H9 (cell line): ENCODE measurements around the gene SLC25A19. TPM values are rescaled to one million over a fixed set of nuclear protein-coding genes. Genes with fewer than 3 reads are reported as not detected.

Source experiments
- DNase-seq: peaks from one replicate; pipeline ENCODE4 v3.0.0-alpha.2; 2017
- H2AFZ ChIP-seq: one replicate; pipeline ENCODE4 v1.6.1; 2013; ENCODE audit warnings: mild to moderate bottlenecking, low read length, control low read depth, moderate library complexity
- H2AK5ac ChIP-seq: 2 replicates; pipeline ENCODE4 v1.6.1; 2013; ENCODE audit warnings: low read length, control low read depth, mixed read lengths; ENCODE audit not compliant: insufficient read length
- H2BK120ac ChIP-seq: one replicate; pipeline ENCODE4 v1.6.1; 2013; ENCODE audit warnings: low read depth, mild to moderate bottlenecking, low read length, control low read depth, inconsistent platforms; ENCODE audit not compliant: poor library complexity, severe bottlenecking
- H2BK12ac ChIP-seq: 2 replicates; pipeline ENCODE4 v1.6.1; 2013; ENCODE audit warnings: low read length, control low read depth, mixed read lengths, low read depth; ENCODE audit not compliant: insufficient read length
- H2BK15ac ChIP-seq: 2 replicates; pipeline ENCODE4 v1.6.1; 2013; ENCODE audit warnings: low read depth, low read length, control low read depth
- H2BK20ac ChIP-seq: one replicate; pipeline ENCODE4 v1.6.1; 2013; ENCODE audit warnings: low read depth, mild to moderate bottlenecking, low read length, control low read depth, inconsistent platforms; ENCODE audit not compliant: poor library complexity, severe bottlenecking
- H2BK5ac ChIP-seq: 2 replicates; pipeline ENCODE4 v1.6.1; 2013; ENCODE audit warnings: low read length, control low read depth, mixed read lengths; ENCODE audit not compliant: insufficient read length
- H3K14ac ChIP-seq: 2 replicates; pipeline ENCODE4 v1.6.1; 2013; ENCODE audit warnings: low read length, control low read depth; ENCODE audit not compliant: insufficient read depth
- H3K18ac ChIP-seq: 2 replicates; pipeline ENCODE4 v1.6.1; 2013; ENCODE audit warnings: low read depth, mild to moderate bottlenecking, mixed read lengths, low read length, control low read depth; ENCODE audit not compliant: insufficient read length
- H3K23ac ChIP-seq: 2 replicates; pipeline ENCODE4 v1.6.1; 2013; ENCODE audit warnings: low read length, control low read depth, mixed read lengths, low read depth; ENCODE audit not compliant: insufficient read length
- H3K23me2 ChIP-seq: 2 replicates; pipeline ENCODE4 v1.6.1; 2013; ENCODE audit warnings: low read depth, mild to moderate bottlenecking, mixed read lengths, low read length, control low read depth; ENCODE audit not compliant: insufficient read length, poor library complexity, severe bottlenecking
- H3K27ac ChIP-seq: 2 replicates; pipeline ENCODE4 v1.5.1; 2013; ENCODE audit warnings: low read length, control low read depth, mixed read lengths, low read depth; ENCODE audit not compliant: insufficient read length
- H3K27me3 ChIP-seq: 2 replicates; pipeline ENCODE4 v1.6.1; 2013; ENCODE audit warnings: low read length, control low read depth, inconsistent platforms; ENCODE audit not compliant: insufficient read depth
- H3K4ac ChIP-seq: 2 replicates; pipeline ENCODE4 v1.6.1; 2013; ENCODE audit warnings: low read depth, mild to moderate bottlenecking, control low read depth, inconsistent platforms, low read length, moderate library complexity
- H3K4me1 ChIP-seq: 2 replicates; pipeline ENCODE4 v1.6.1; 2013; ENCODE audit warnings: low read length, control low read depth, inconsistent platforms; ENCODE audit not compliant: insufficient read depth
- H3K4me2 ChIP-seq: 2 replicates; pipeline ENCODE4 v1.6.1; 2013; ENCODE audit warnings: low read length, control low read depth, mixed read lengths; ENCODE audit not compliant: insufficient read length, insufficient read depth
- H3K56ac ChIP-seq: 2 replicates; pipeline ENCODE4 v1.6.1; 2013; ENCODE audit warnings: low read depth, mild to moderate bottlenecking, mixed read lengths, low read length, control low read depth; ENCODE audit not compliant: insufficient read length
- H3K79me1 ChIP-seq: 2 replicates; pipeline ENCODE4 v1.6.1; 2013; ENCODE audit warnings: low read depth, mild to moderate bottlenecking, moderate library complexity, low read length, control low read depth, inconsistent platforms; ENCODE audit not compliant: insufficient read depth, poor library complexity, severe bottlenecking
- H3K79me2 ChIP-seq: 2 replicates; pipeline ENCODE4 v1.6.1; 2013; ENCODE audit warnings: low read length, control low read depth, inconsistent platforms; ENCODE audit not compliant: insufficient read depth
- H3K9ac ChIP-seq: 2 replicates; pipeline ENCODE4 v1.6.1; 2013; ENCODE audit warnings: low read length, control low read depth, mixed read lengths; ENCODE audit not compliant: insufficient read length; ENCODE audit errors: extremely low read depth
- H3K9me3 ChIP-seq: one replicate; pipeline ENCODE4 v1.6.1; 2013; ENCODE audit warnings: low read depth, low read length, inconsistent platforms; ENCODE audit not compliant: control insufficient read depth
- H3T11ph ChIP-seq: one replicate; pipeline ENCODE4 v1.6.1; 2013; ENCODE audit warnings: mild to moderate bottlenecking, low read length, control low read depth, inconsistent platforms
- H4K20me1 ChIP-seq: one replicate; pipeline ENCODE4 v1.6.1; 2013; ENCODE audit not compliant: control insufficient read depth, insufficient read length, insufficient read depth
- H4K5ac ChIP-seq: 2 replicates; pipeline ENCODE4 v1.6.1; 2013; ENCODE audit warnings: low read depth, mild to moderate bottlenecking, mixed read lengths, low read length, control low read depth; ENCODE audit not compliant: insufficient read length
- H4K8ac ChIP-seq: replicated peaks from 2 replicates; pipeline ENCODE4 v1.6.1; 2013; ENCODE audit warnings: low read length, control low read depth, mixed read lengths, low read depth; ENCODE audit not compliant: insufficient read length
- H4K91ac ChIP-seq: 2 replicates; pipeline ENCODE4 v1.6.1; 2013; ENCODE audit warnings: low read depth, mild to moderate bottlenecking, moderate library complexity, mixed read lengths, low read length, control low read depth; ENCODE audit not compliant: insufficient read length
- H3K27ac Mint-ChIP-seq, 3 experiments: 2 replicates in 2 of 3; 3 replicates in 1 of 3; pipeline ENCODE4 v1.8.0; 2020 to 2021; ENCODE audit warnings: mixed read lengths in 3 of 3, mild to moderate bottlenecking in 1 of 3, moderate library complexity in 1 of 3
- H3K27me3 Mint-ChIP-seq: 2 replicates; pipeline ENCODE4 v1.8.0; 2021; ENCODE audit warnings: low read depth, mild to moderate bottlenecking, moderate library complexity, mixed read lengths
- H3K36me3 Mint-ChIP-seq, 3 experiments: 2 replicates in 2 of 3; 3 replicates in 1 of 3; pipeline ENCODE4 v1.8.0; 2020 to 2021; ENCODE audit warnings: low read depth in 3 of 3, mixed read lengths in 3 of 3; ENCODE audit not compliant: insufficient read depth in 1 of 3
- H3K4me1 Mint-ChIP-seq, 2 experiments: 2 replicates each; pipeline ENCODE4 v1.8.0; 2020; ENCODE audit warnings: mixed read lengths in 2 of 2
- H3K4me3 Mint-ChIP-seq, 2 experiments: 2 replicates in 1 of 2; 3 replicates in 1 of 2; pipeline ENCODE4 v1.8.0; 2020 to 2021; ENCODE audit warnings: mild to moderate bottlenecking in 2 of 2, mixed read lengths in 2 of 2, moderate library complexity in 1 of 2
- H3K9me3 Mint-ChIP-seq, 2 experiments: 2 replicates in 1 of 2; 3 replicates in 1 of 2; pipeline ENCODE4 v1.8.0; 2020; ENCODE audit warnings: mild to moderate bottlenecking in 2 of 2, mixed read lengths in 2 of 2, moderate library complexity in 1 of 2
- WGBS: extraction: QIAGEN DNeasy Blood & Tissue Kit; methylation state at CpG from one replicate; pipeline ENCODE4 v1.1.7; 2013; ENCODE audit warnings: missing lambda C conversion rate, low lambda C conversion rate, mixed read lengths; ENCODE audit not compliant: insufficient read length; ENCODE audit errors: extremely low coverage; 5-methylcytosine and 5-hydroxymethylcytosine counted together
- total RNA-seq: library from RNA; stranded (reverse); gene quantifications from 2 replicates; pipeline ENCODE4 v1.2.1, GENCODE V29; 2021
- TF ChIP-seq, protein P1 (sequence below): fragments of 200-600 bp; sonication (generic); conservative IDR thresholded peaks from 3 replicates; pipeline ENCODE4 v1.8.0; 2021; ENCODE audit warnings: antibody characterized with exemption, mild to moderate bottlenecking

Gene SLC25A19
- total RNA-seq, 1 experiment from 2014 or later: 24.2 TPM

DNA sequence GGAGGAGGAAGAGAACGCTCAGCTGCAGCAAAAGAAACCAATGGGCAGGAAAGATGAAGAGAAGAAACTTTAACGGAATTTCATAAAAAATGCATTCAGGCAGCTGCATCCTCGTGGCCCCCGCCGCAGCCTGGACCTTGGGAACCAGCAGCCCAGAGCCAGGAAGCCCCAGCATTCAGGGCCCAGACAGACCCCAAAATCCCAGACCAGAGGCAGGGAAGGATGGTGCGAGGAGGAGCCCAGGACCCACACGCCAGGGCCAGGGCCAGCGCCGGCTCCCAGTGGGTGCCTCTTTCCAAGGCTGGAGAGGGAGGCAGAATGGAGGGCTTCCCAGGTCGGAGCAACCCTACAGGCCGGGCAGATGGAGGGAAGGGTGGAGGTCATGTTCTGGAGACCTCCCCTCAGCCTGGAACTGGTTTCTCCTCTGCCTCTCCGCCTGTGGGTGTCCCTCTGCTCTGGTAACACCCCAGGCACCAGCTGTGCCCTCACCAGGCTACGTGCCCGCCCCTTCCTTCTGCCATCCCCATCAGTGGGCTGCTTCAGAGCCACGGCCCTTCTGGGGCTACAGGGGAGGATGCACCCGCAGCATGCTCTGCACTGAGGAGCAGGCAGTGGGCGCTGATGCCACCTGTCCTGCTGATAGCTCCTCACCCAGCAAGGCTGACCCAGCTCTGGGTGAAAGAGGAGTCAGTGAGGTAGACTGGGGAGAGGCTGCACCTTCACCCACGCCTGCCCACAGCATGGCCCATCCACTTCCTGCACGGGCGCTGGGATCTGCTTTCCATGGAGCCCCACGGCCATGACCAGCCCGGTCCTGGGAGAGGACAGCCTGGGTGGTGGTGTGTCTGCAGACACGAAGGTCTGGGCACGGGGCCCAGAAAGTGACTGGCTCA is 17.0 kb downstream of the SLC25A19 start:
- no peaks in the 10 kb centered on the region for H3K79me2 ChIP-seq
- no peak overlapping the region for H3K23ac ChIP-seq
- H2AK5ac ChIP-seq: no peak overlapping the region
- no peak overlapping the region for H3K14ac ChIP-seq
- no peaks in the 10 kb centered on the region for H3K9me3 ChIP-seq
- H2AFZ ChIP-seq: no peak overlapping the region
- H3K9me3 Mint-ChIP-seq: no peaks in the 10 kb centered on the region
- H3K27ac Mint-ChIP-seq: no peak overlapping the region
- no peaks in the 10 kb centered on the region for H4K20me1 ChIP-seq
- H3T11ph ChIP-seq: no peak overlapping the region
- H4K5ac ChIP-seq: no peak overlapping the region
- H2BK15ac ChIP-seq: no peak overlapping the region
- peak; percentile 52 for DNase-seq
- H3K18ac ChIP-seq: no peak overlapping the region
- H2BK20ac ChIP-seq: no peak overlapping the region
- peaks cover 22% of the 10 kb centered on the region for H3K23me2 ChIP-seq
- peak overlapping the region; percentile 27 for H3K9ac ChIP-seq
- H3K4me3 Mint-ChIP-seq: peak overlapping the region; percentile 72 to 83
- H4K8ac ChIP-seq: no peak overlapping the region
- H2BK120ac ChIP-seq: no peak overlapping the region
- no peaks in the 10 kb centered on the region; the same call in 1 of the 2 replicates for H3K27me3 Mint-ChIP-seq
- H3K4me1 Mint-ChIP-seq: peaks cover 15 to 20% of the 10 kb centered on the region in 2 experiments
- peak overlapping the region; percentile 68 for H3K4me2 ChIP-seq
- no peak overlapping the region for H3K27ac ChIP-seq
- H3K79me1 ChIP-seq: no peaks in the 10 kb centered on the region
- 0 out of 2 replicates have a peak, but pooled peaks cover 2% of the 10 kb centered on the region for H3K4me1 ChIP-seq
- H2BK12ac ChIP-seq: no peak overlapping the region
- no peak overlapping the region for H3K56ac ChIP-seq
- no peak overlapping the region for H3K4ac ChIP-seq
- peaks cover 0 to 25% (median 23%) of the 10 kb centered on the region in 3 experiments; a peak in 6 of 7 replicates for H3K36me3 Mint-ChIP-seq
- H4K91ac ChIP-seq: no peak overlapping the region
- TF ChIP-seq, protein P1, sequence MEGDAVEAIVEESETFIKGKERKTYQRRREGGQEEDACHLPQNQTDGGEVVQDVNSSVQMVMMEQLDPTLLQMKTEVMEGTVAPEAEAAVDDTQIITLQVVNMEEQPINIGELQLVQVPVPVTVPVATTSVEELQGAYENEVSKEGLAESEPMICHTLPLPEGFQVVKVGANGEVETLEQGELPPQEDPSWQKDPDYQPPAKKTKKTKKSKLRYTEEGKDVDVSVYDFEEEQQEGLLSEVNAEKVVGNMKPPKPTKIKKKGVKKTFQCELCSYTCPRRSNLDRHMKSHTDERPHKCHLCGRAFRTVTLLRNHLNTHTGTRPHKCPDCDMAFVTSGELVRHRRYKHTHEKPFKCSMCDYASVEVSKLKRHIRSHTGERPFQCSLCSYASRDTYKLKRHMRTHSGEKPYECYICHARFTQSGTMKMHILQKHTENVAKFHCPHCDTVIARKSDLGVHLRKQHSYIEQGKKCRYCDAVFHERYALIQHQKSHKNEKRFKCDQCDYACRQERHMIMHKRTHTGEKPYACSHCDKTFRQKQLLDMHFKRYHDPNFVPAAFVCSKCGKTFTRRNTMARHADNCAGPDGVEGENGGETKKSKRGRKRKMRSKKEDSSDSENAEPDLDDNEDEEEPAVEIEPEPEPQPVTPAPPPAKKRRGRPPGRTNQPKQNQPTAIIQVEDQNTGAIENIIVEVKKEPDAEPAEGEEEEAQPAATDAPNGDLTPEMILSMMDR: no peak
- WGBS: no CpG with 5 or more reads among the region's 24 CpGs
- no peaks in the 10 kb centered on the region for H3K27me3 ChIP-seq
- no peak overlapping the region for H2BK5ac ChIP-seq
